Mesodermal cell (in vitro differentiated cells): ENCODE results near the gene CHD6.
A peak's percentile ranks its signal among the peaks of the same experiment; 100 is the strongest.

ENCODE experiments used
- H3K27ac ChIP-seq: 2 replicates; pipeline ENCODE4 v1.7.0; 2013; ENCODE audit warnings: mild to moderate bottlenecking, low read depth, low read length, moderate library complexity; ENCODE audit not compliant: severe bottlenecking
- H3K36me3 ChIP-seq: 2 replicates; pipeline ENCODE4 v1.7.1; 2013; ENCODE audit warnings: mild to moderate bottlenecking, low read length, moderate library complexity; ENCODE audit not compliant: control insufficient read depth, insufficient read depth
- H3K4me1 ChIP-seq: one replicate; pipeline ENCODE4 v1.7.1; 2013; ENCODE audit warnings: mild to moderate bottlenecking, low read length; ENCODE audit not compliant: insufficient read depth, control insufficient read depth, poor library complexity, severe bottlenecking
- H3K4me3 ChIP-seq: 2 replicates; pipeline ENCODE4 v1.7.0; 2013; ENCODE audit warnings: low read length, control low read depth, mild to moderate bottlenecking; ENCODE audit not compliant: insufficient read depth, poor library complexity, severe bottlenecking; ENCODE audit errors: extremely low read depth
- H3K9me3 ChIP-seq: 2 replicates; pipeline ENCODE4 v1.7.1; 2013; ENCODE audit warnings: mild to moderate bottlenecking, low read length, moderate library complexity; ENCODE audit not compliant: control insufficient read depth
- WGBS, 2 experiments: methylation state at CpG; one replicate each; pipeline ENCODE4 v1.1.5; 2013; ENCODE audit warnings: missing lambda C conversion rate in 2 of 2; ENCODE audit not compliant: insufficient coverage in 2 of 2; 5-methylcytosine and 5-hydroxymethylcytosine counted together

CHD6 gene

DNA sequence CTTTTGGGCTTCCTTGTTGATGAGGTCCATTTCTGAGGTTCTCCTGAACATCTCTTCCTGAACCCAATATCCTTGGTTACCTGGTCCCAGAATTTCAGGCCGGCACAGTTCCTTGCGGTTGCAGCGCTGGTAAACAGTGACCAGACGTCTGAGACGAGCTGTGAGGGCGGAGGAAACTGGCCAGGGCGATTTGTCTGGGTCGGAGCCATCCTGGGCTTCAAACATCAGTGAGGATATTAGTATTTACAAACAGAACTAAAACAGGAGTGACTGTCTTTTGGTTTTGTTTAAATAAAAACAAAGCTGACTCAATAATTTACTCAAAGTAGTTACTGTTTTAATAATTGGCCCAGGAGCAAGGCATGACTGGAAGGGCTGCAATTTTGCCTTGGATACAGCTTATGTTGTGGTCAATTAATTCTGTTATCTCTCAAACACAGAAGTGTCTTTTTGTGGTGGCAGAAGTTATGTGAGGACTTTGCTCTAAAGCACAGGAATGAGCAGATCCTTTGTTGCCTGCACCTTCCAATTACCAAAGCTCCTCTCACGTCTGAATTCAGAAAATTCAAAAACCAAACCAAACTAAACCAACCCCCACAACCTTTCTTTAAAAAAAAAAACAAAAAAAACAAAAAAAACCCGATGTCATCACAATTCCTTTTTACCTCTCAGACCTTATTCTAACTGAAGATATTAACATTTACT, 192.8 kb downstream of the CHD6 start:
- H3K36me3 ChIP-seq = peaks cover 82% of the 10 kb centered on the region
- peaks cover 16% of the 10 kb centered on the region for H3K4me1 ChIP-seq
- no peak overlapping the region for H3K4me3 ChIP-seq
- no peaks in the 10 kb centered on the region for H3K9me3 ChIP-seq
- peak overlapping the region; percentile 52 for H3K27ac ChIP-seq
- 97% methylated on average over 6 to 8 of the region's 10 CpGs for WGBS, 2 experiments

DNA sequence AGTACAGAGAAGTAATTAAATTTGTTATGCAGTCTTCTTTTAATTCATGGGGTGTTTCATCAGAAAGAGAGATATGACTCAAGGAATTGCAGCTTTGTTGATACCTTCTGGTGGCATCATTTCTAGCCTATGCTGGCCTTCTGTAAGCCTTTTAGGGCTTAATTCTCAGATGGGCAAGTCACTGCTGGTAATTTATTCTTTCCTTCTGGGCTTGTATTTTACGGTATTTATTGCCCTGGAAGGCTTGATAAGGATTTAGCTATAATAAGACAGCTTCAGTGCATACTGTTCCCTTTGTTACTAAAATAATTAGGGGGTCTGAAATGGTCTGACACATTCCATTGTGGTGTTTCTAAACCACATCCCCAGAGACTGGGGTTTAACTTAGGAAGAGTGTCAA, 193.6 kb downstream of the CHD6 start:
- Histone ChIP-seq H3K9me3 (no peaks in the 10 kb centered on the region), H3K27ac (peak overlapping the region; percentile 52), H3K4me1 (peaks cover 16% of the 10 kb centered on the region), H3K36me3 (peaks cover 88% of the 10 kb centered on the region), H3K4me3 (no peak overlapping the region)
- WGBS, 2 experiments = no CpG with 5 or more reads among the region's 1 CpG

DNA sequence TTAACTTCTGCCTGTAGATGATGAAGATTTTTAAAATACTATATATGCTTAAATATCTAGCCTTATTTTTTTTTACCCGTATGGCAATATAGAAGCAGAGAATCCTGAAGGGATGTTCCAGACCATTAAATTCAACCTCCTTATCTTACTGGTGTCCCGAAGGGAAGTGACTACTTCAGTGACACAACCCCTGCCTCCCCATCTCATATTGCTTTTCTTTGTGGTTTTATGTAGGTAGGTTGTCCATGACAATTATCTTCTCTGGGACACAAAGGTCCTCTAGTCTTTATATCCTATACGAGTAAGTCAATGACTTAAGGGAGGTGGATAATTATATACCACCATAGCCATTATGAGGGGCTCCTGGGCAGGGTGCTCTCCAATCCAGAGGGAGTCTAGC, 194.2 kb downstream of the CHD6 start:
- peaks cover 16% of the 10 kb centered on the region for H3K4me1 ChIP-seq
- no CpG with 5 or more reads among the region's 3 CpGs for WGBS, 2 experiments
- H3K27ac ChIP-seq = no peak overlapping the region
- H3K9me3 ChIP-seq = no peaks in the 10 kb centered on the region
- H3K4me3 ChIP-seq = no peak overlapping the region
- H3K36me3 ChIP-seq = peaks cover 92% of the 10 kb centered on the region

DNA sequence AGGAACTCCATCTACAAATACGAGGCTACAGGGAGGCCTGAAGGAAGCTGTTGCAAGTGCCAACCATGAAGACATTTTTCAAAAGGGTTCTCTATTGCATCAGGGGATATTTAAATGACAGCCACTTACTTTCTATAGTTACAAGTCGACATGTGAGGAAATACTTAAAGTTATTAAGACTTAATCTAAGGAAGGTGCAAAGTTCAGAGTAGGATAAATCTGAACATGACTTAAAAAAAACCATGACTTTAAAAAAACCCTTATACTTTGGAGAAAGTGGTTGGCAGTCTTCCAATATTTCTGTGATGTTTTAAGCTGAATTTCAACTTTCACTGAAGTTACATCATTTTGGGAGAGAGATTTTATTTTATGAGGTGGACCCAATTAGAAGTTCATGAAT, 195.2 kb downstream of the CHD6 start:
- Histone ChIP-seq H3K9me3 (no peaks in the 10 kb centered on the region), H3K27ac (no peak overlapping the region), H3K4me1 (peaks cover 11% of the 10 kb centered on the region), H3K36me3 (peaks cover 93% of the 10 kb centered on the region), H3K4me3 (no peak overlapping the region)
- 100% methylated on average over 1 of the region's 2 CpGs; no CpG with 5 or more reads in 1 of the 2 experiments for WGBS, 2 experiments

DNA sequence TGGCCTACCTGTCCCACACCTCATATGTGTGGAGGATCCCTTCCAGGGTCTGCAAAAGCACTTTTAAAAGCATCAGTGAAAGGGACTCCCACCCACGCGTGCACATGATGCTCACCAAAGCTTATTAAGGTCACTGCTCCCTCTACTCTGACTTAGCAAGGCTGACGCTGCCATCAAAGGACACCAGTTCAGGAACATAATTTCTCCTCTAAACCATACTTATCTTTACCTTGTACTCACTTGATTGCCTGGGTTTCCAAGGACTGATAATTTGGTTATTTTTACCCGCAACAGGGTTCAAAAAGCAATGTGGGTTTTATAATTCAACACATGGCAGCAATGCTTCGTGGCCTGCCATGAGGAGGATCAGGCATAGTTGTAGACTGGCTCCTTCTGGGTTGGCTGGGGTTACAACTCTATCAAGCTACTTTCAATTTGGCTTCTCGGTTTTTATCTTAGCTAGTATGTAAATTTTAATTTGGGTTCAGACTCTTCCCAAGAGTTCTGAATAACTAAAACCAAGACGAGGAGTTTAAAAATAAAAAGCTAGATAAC, 199.4 kb downstream of the CHD6 start:
- no peak overlapping the region for H3K27ac ChIP-seq
- H3K9me3 ChIP-seq = no peaks in the 10 kb centered on the region
- 96 to 97% methylated on average over 5 to 6 of the region's 7 CpGs for WGBS, 2 experiments
- H3K36me3 ChIP-seq = peaks cover 99% of the 10 kb centered on the region
- H3K4me3 ChIP-seq = no peak overlapping the region
- peaks cover 4% of the 10 kb centered on the region for H3K4me1 ChIP-seq

DNA sequence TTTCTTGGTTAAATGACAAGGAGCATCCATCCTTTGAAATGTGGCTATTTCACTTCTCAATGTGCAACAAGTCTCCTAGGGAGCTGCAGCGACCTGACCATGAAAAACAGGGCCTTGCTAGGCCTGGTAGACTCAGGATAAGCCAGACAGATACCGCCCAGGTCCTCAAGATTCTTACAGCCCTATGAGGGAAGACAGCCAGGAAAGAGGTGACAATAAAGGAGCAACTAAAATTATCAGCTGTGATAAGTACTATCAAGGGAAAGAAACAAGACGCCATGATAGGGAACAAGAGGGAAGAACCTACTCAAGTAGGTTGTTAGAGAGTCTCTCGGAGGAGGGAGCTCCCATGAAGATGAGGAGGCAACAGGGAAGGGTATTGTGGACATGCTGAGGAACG, 200.1 kb downstream of the CHD6 start:
- H3K4me3 ChIP-seq = no peak overlapping the region
- 83 to 85% methylated on average over 4 to 5 of the region's 5 CpGs for WGBS, 2 experiments
- peaks cover 11% of the 10 kb centered on the region for H3K4me1 ChIP-seq
- no peaks in the 10 kb centered on the region for H3K9me3 ChIP-seq
- no peak overlapping the region for H3K27ac ChIP-seq
- peaks cover 99% of the 10 kb centered on the region for H3K36me3 ChIP-seq

DNA sequence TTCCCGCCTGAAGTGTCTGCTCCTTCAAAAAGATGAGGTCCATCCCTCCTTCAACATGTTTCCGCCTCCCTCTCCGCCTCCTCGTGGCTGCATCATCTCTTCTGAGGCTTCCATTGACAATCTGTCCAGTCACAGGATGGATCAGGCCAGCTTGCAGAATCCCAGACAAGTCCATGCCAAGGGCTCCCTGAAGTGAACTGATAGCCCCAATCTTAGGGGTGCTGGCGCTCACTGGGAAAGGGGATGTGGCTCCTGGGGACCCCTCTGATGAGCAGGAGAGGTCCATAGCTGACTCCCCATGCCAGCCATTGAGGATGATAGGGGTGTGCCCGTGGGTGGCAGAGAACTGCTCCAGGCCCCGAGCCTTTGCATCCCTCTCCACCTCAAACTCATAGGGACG, 203.0 kb downstream of the CHD6 start:
- H3K27ac ChIP-seq = no peak overlapping the region
- peaks cover 16% of the 10 kb centered on the region for H3K4me1 ChIP-seq
- H3K9me3 ChIP-seq = no peaks in the 10 kb centered on the region
- H3K4me3 ChIP-seq = no peak overlapping the region
- 98 to 100% methylated on average over 7 to 8 of the region's 8 CpGs for WGBS, 2 experiments
- H3K36me3 ChIP-seq = peaks cover 98% of the 10 kb centered on the region

DNA sequence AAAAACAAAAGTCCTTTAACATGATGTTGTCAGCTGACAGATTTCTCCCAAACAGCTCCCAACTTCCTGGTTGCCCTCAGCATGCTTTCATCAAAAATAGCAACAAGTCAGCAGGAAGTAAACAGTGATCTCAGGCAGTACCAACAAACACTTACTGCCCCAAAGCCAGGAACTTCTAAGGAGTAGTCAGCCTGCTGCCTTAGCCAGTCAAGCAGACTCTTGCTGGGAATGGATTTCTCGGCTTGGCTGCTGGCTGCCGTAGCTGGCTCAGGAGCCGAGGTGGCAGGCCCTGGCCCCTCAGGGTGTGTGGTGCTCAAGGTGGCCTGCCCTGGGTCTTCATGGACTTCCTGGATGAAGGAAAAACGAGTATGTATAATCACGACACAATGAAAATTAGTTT, 205.0 kb downstream of the CHD6 start:
- Histone ChIP-seq H3K4me3 (no peak overlapping the region), H3K4me1 (peaks cover 16% of the 10 kb centered on the region), H3K36me3 (peaks cover 98% of the 10 kb centered on the region), H3K9me3 (no peaks in the 10 kb centered on the region), H3K27ac (no peak overlapping the region)
- 87 to 100% methylated on average over 3 of the region's 5 CpGs for WGBS, 2 experiments

DNA sequence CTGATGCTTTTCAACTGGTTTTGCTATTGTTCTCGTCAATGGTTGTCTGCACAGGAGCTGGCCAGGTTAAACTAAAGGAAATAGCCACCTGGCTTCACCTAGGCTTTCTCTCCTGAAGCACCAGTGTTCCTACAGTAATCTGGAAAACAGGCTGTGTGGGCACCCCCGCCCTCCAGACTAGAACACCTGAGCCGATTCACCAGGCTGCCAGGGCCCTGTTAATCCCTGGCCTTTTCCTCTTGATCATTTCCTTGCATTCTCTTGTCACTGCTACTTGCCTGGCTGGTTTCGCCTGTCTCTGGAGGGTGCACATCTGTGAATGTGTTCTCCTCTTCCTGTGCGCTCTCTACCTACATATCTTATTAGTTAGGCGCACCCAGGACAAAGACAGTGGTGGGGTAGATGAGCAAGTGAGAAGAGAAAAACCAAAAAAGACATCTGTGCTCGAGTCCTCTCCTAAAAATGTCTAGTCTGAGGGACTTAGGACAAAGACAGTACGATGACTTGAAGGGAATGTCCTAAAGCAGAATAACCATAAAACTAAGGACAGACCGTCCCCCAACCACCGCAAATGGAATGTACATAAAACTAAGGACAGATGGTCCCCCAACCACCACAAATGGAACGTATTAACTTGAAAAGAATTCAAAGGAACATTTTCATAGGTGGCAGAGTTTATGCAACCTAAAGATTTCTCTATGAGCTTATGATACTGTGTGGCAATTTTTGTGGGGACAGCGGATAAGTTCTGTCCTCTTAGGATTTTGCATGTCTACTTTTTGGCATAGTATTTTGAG, 205.7 kb downstream of the CHD6 start:
- no peak overlapping the region for H3K4me3 ChIP-seq
- H3K36me3 ChIP-seq = peaks cover 98% of the 10 kb centered on the region
- 89 to 97% methylated on average over 6 to 7 of the region's 12 CpGs for WGBS, 2 experiments
- H3K4me1 ChIP-seq = peaks cover 16% of the 10 kb centered on the region
- no peaks in the 10 kb centered on the region for H3K9me3 ChIP-seq
- no peak overlapping the region for H3K27ac ChIP-seq

DNA sequence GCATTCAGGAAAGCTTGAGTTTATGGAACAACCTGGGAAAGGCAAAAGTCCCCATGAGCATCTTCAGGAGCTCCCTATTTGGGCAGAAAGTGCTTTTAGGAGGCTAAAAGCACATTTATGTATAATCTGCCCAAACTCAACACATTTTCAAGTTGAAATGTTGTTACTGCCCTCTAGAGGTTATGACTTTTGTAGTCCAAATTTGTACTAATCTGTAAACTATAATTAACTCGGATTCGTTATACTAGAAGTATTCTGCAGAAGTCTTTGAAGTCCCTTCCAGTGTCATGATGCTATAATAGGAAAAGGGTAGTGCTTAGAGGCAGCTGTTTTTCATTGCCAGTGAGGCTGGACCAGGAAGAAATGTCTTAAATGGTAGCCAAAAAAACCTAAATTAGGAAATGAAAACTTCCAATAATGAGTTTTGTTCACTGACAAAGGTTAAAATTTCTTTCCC, 206.8 kb downstream of the CHD6 start:
- WGBS, 2 experiments = no CpG with 5 or more reads among the region's 2 CpGs
- Histone ChIP-seq H3K36me3 (peaks cover 98% of the 10 kb centered on the region), H3K4me3 (no peak overlapping the region), H3K9me3 (no peaks in the 10 kb centered on the region), H3K27ac (no peak overlapping the region), H3K4me1 (peaks cover 16% of the 10 kb centered on the region)
